ENCODE measurements around the gene INSR.

DNA sequence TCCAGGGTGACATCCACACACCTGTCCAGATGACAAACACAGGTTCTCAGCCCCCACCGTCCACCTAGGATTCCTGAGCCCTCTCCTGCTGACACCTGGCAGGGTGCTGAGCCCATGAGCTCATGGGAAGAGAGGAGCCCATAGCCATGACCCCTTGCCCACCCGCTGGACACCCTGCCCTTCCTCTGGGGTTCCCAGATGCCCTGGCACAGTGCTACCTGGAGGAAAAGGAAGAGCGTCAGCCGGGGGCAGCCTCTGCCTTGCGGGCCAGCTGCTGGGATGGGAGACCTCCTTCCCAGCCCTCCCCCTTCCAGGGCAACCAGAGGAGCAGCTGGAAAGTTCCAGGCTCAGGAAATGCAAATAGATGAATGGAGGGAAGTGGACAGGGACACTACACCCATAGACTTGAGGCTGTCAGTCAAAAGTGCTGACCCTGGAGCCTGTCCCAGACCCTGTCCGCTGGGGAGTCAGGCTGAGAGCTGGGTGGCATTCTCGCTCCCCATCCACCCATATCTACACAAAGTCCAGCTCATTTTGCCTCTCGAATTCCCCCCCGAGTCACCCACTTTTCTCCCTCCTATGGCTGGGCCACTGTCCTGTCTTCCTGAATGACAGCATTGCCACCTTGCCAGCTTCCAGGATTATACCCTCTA lies 42.2 kb upstream of the INSR start:
- TF ChIP-seq CTCF (IDR thresholded peaks at IDR 0.05; ENCODE audit: extremely low read depth in 1 of 2, insufficient read depth in 1 of 2, low read depth in 1 of 2, low read length in 2 of 2), result no peak
- no peak for TF ChIP-seq FOS (IDR thresholded peaks at IDR 0.05; ENCODE audit: borderline replicate concordance, insufficient read depth, low read length)
- TF ChIP-seq EZH2 (IDR thresholded peaks at IDR 0.05; ENCODE audit: borderline replicate concordance, low read depth, low read length, severe bottlenecking), result no peak
- TF ChIP-seq POLR2AphosphoS5 (IDR thresholded peaks at IDR 0.05; ENCODE audit: insufficient read depth, low read depth, low read length), result no peak
- TF ChIP-seq POLR2A (IDR thresholded peaks at IDR 0.05; ENCODE audit: low read depth, low read length), result no peak
- TF ChIP-seq, protein P1, sequence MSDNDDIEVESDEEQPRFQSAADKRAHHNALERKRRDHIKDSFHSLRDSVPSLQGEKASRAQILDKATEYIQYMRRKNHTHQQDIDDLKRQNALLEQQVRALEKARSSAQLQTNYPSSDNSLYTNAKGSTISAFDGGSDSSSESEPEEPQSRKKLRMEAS (IDR thresholded peaks at IDR 0.05; ENCODE audit: insufficient read depth, insufficient read length), result no peak
- TF ChIP-seq JUN (IDR thresholded peaks at IDR 0.05; ENCODE audit: borderline replicate concordance, insufficient read depth, insufficient read length, low read depth), result no peak

Data from endothelial cell of umbilical vein (primary cell).